ENCODE measurements around the gene ITPR1. TPM values are rescaled to one million over a fixed set of nuclear protein-coding genes. Genes with fewer than 3 reads are reported as not detected.

The ITPR1 gene
- total RNA-seq, result 34.5 and 79.0 TPM in 2 replicates

GRCh38 chr3:4493014-4493940 is at the start of gene ITPR1:
TSS of gene ITPR1 (plus strand) at chr3:4493348. CDS start at chr3:4516492, 23,144 bp downstream.

GRCh38 chr3:4466741-4467521 is 26.2 kb upstream of the ITPR1 start, which contains the start of gene SUMF1:
TSS of gene SUMF1 (minus strand) at chr3:4467269. CDS start at chr3:4467245, 24 bp downstream.

Other genes starting within 250 kb of the ITPR1 start
- gene SETMAR, start 190.0 kb upstream of the ITPR1 start, total RNA-seq, result 16.2 and 17.6 TPM in 2 replicates
- 55.7 and 64.7 TPM in 2 replicates for gene SUMF1, start 26.1 kb upstream of the ITPR1 start, total RNA-seq